Loucy (cell line): ENCODE measurements around the gene C6orf62.

ENCODE experiments used
- EZH2phosphoT487 ChIP-seq: fragments of 200-600 bp; IDR thresholded peaks from 2 replicates; pipeline ENCODE4 v1.6.1; 2018; ENCODE audit warnings: antibody characterized with exemption, mild to moderate bottlenecking, moderate library complexity, borderline replicate concordance
- TF ChIP-seq, protein P1 (sequence below): fragments of 200-600 bp; sonication (generic); conservative IDR thresholded peaks from 2 replicates; pipeline ENCODE4 v1.5.1; 2014; ENCODE audit warnings: mild to moderate bottlenecking, antibody characterized with exemption, low read length

DNA sequence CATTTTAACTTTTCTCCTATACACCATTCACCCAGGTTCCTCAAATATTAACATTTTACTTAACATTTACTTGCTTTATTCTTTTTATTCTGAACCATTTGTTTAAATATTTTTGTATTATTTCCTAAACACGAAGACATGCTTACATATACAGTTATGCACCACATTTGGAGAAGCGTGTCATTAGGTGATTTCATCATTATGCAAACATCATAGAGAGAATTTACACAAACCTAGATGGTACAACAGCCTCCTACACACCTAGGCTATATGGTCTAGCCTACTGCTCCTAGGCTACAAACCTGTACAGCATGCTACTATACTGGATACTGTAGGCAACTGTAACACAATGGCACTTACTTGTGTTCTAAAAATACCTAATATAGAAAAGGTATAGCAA is 58.8 kb downstream of the C6orf62 start:
- TF ChIP-seq, protein P1, sequence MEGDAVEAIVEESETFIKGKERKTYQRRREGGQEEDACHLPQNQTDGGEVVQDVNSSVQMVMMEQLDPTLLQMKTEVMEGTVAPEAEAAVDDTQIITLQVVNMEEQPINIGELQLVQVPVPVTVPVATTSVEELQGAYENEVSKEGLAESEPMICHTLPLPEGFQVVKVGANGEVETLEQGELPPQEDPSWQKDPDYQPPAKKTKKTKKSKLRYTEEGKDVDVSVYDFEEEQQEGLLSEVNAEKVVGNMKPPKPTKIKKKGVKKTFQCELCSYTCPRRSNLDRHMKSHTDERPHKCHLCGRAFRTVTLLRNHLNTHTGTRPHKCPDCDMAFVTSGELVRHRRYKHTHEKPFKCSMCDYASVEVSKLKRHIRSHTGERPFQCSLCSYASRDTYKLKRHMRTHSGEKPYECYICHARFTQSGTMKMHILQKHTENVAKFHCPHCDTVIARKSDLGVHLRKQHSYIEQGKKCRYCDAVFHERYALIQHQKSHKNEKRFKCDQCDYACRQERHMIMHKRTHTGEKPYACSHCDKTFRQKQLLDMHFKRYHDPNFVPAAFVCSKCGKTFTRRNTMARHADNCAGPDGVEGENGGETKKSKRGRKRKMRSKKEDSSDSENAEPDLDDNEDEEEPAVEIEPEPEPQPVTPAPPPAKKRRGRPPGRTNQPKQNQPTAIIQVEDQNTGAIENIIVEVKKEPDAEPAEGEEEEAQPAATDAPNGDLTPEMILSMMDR, result no peak
- no peak for TF ChIP-seq EZH2phosphoT487
